Activated T-cell treated with anti-CD3 and anti-CD28 coated beads, Interleukin-2, amount 50 U/mL, for 24 hours (primary cell): Measurements from ENCODE around the gene SPOCK1.

Source experiments
- DNase-seq: peaks from one replicate; pipeline ENCODE4 v3.0.0-alpha.2; 2020
- H3K27ac Mint-ChIP-seq: 2 replicates; pipeline ENCODE4 v1.8.0; 2020; ENCODE audit warnings: mild to moderate bottlenecking, mixed read lengths
- H3K27me3 Mint-ChIP-seq: 2 replicates; pipeline ENCODE4 v1.8.0; 2020; ENCODE audit warnings: mixed read lengths
- H3K36me3 Mint-ChIP-seq: 2 replicates; pipeline ENCODE4 v1.8.0; 2020; ENCODE audit warnings: low read depth, mixed read lengths
- H3K4me1 Mint-ChIP-seq: 2 replicates; pipeline ENCODE4 v1.8.0; 2020; ENCODE audit warnings: low read depth, mixed read lengths
- H3K4me3 Mint-ChIP-seq: 2 replicates; pipeline ENCODE4 v1.8.0; 2020; ENCODE audit warnings: mild to moderate bottlenecking, moderate library complexity, mixed read lengths
- H3K9me3 Mint-ChIP-seq: 2 replicates; pipeline ENCODE4 v1.8.0; 2020; ENCODE audit warnings: mixed read lengths

The SPOCK1 gene

GRCh38 chr5:137359941-137360340, 139.2 kb downstream of the SPOCK1 start:
- Mint-ChIP-seq H3K27me3 (peaks cover 30% of the 10 kb centered on the region), H3K36me3 (no peaks in the 10 kb centered on the region), H3K9me3 (no peaks in the 10 kb centered on the region), H3K4me3 (no peak overlapping the region), H3K4me1 (no peaks in the 10 kb centered on the region), H3K27ac (no peak overlapping the region)
- no peak for DNase-seq

GRCh38 chr5:137357436-137357835, 141.7 kb downstream of the SPOCK1 start:
- no peak overlapping the region for H3K4me3 Mint-ChIP-seq
- no peak overlapping the region for H3K27ac Mint-ChIP-seq
- no peak for DNase-seq
- peaks cover 33% of the 10 kb centered on the region for H3K27me3 Mint-ChIP-seq
- no peaks in the 10 kb centered on the region for H3K36me3 Mint-ChIP-seq
- H3K9me3 Mint-ChIP-seq: no peaks in the 10 kb centered on the region
- no peaks in the 10 kb centered on the region for H3K4me1 Mint-ChIP-seq

GRCh38 chr5:137356127-137356526, 143.0 kb downstream of the SPOCK1 start:
- H3K4me1 Mint-ChIP-seq: no peaks in the 10 kb centered on the region
- no peaks in the 10 kb centered on the region for H3K9me3 Mint-ChIP-seq
- no peak for DNase-seq
- H3K36me3 Mint-ChIP-seq: no peaks in the 10 kb centered on the region
- peaks cover 30% of the 10 kb centered on the region for H3K27me3 Mint-ChIP-seq
- H3K27ac Mint-ChIP-seq: no peak overlapping the region
- H3K4me3 Mint-ChIP-seq: no peak overlapping the region

DNA sequence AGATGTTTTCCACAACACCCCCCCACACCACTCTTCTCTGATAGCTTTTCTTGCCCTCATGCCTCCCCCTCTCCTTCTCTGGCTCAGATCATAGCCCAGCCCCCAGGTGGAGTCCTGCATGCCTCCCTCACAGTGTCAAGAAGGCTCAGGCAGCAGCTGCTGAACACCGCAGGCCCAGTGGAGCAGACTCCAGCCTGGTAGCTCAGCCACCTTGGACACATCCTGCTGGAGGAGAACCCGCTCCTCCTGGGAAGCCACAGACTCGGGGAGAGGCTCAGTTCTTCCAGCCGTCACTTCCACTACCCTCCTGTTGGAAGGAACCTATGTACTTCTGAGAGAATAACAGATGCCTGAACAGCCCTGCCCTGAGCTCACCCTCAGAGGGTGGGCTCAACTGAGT, 143.4 kb downstream of the SPOCK1 start:
- no peak overlapping the region for H3K4me3 Mint-ChIP-seq
- DNase-seq: no peak
- no peak overlapping the region for H3K27ac Mint-ChIP-seq
- no peaks in the 10 kb centered on the region for H3K9me3 Mint-ChIP-seq
- H3K27me3 Mint-ChIP-seq: peaks cover 28% of the 10 kb centered on the region
- H3K4me1 Mint-ChIP-seq: no peaks in the 10 kb centered on the region
- no peaks in the 10 kb centered on the region for H3K36me3 Mint-ChIP-seq

DNA sequence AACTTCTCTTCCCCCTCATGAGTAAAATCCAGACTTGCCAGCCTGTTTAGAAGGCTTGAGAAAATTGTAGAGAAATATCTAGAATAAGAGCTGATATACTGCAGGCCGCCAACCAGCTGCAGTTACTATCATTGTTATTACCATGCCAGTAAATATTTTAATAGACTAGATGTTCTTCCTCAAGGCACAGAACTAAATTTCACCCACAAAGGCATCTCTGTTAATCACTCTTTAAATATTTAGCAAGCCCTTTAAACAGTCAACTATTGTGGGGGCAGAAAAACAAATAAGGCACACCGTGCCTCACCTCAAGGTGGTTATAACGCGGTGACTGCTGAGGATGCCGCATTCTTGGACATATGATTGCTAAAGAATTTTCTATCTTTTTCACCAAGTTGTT, 147.0 kb downstream of the SPOCK1 start:
- Mint-ChIP-seq H3K36me3 (no peaks in the 10 kb centered on the region), H3K27me3 (peaks cover 15% of the 10 kb centered on the region), H3K4me3 (no peak overlapping the region), H3K4me1 (no peaks in the 10 kb centered on the region), H3K9me3 (no peaks in the 10 kb centered on the region), H3K27ac (no peak overlapping the region)
- DNase-seq: no peak

GRCh38 chr5:137350791-137351190, 148.3 kb downstream of the SPOCK1 start:
- Mint-ChIP-seq H3K9me3 (no peaks in the 10 kb centered on the region), H3K27me3 (peaks cover 8% of the 10 kb centered on the region), H3K4me3 (no peak overlapping the region), H3K36me3 (no peaks in the 10 kb centered on the region), H3K27ac (no peak overlapping the region), H3K4me1 (no peaks in the 10 kb centered on the region)
- no peak for DNase-seq

DNA sequence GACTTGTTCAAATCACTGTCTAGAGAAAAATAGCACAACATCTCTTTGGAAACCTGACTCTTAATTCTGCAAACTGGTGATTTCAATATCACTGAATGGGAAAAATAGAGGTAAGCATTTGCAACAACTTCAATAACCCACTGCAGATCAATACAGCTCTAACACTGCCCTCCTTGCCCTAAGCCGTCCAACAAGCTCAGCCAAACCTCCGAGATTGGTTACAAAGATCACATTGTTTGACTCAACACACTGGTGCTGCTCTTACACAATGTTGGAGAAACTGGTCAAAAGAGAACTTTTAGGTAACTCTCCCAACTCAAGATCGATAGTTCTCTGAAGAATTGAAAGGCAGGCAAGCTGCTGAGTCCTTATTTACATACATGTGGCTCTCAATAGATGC, 150.4 kb downstream of the SPOCK1 start:
- H3K36me3 Mint-ChIP-seq: no peaks in the 10 kb centered on the region
- DNase-seq: no peak
- no peaks in the 10 kb centered on the region for H3K9me3 Mint-ChIP-seq
- no peaks in the 10 kb centered on the region for H3K4me1 Mint-ChIP-seq
- H3K4me3 Mint-ChIP-seq: no peak overlapping the region
- no peaks in the 10 kb centered on the region for H3K27me3 Mint-ChIP-seq
- H3K27ac Mint-ChIP-seq: no peak overlapping the region

- Mint-ChIP-seq H3K36me3 (no peaks in the 10 kb centered on the region), H3K4me3 (no peak overlapping the region), H3K4me1 (no peaks in the 10 kb centered on the region), H3K27me3 (peaks cover 3% of the 10 kb centered on the region), H3K27ac (no peak overlapping the region), H3K9me3 (no peaks in the 10 kb centered on the region)
- DNase-seq: no peak
These were observed 151.3 kb downstream of the SPOCK1 start for GRCh38 chr5:137347865-137348264.

DNA sequence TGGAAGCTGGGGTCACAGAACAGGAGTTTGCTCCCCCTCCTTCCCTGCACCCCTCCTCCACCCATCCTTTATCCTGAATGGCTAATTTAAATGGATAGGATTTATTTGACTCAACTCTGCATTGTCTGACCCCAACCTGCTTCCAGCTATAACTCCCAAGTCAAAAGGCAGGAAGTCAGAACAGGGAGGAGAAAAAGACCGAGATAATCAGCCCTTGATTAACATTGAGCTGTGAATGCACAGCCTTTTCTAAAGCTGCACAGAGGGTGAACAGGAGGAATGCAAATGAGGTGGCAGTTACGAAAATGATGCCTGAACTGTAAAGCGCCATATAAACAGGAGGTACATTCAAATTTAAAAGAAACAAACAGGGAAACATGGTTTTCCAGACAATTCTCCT, 152.8 kb downstream of the SPOCK1 start:
- no peak for DNase-seq
- H3K4me3 Mint-ChIP-seq: no peak overlapping the region
- H3K4me1 Mint-ChIP-seq: no peaks in the 10 kb centered on the region
- no peaks in the 10 kb centered on the region for H3K9me3 Mint-ChIP-seq
- no peak overlapping the region for H3K27ac Mint-ChIP-seq
- H3K27me3 Mint-ChIP-seq: peaks cover 3% of the 10 kb centered on the region
- no peaks in the 10 kb centered on the region for H3K36me3 Mint-ChIP-seq

- DNase-seq: no peak
- Mint-ChIP-seq H3K4me3 (no peak overlapping the region), H3K4me1 (no peaks in the 10 kb centered on the region), H3K9me3 (no peaks in the 10 kb centered on the region), H3K27ac (no peak overlapping the region), H3K27me3 (peaks cover 3% of the 10 kb centered on the region), H3K36me3 (no peaks in the 10 kb centered on the region)
These were observed 153.7 kb downstream of the SPOCK1 start for GRCh38 chr5:137345396-137345795.

GRCh38 chr5:137344723-137345322, 154.3 kb downstream of the SPOCK1 start:
- Mint-ChIP-seq H3K9me3 (no peaks in the 10 kb centered on the region), H3K36me3 (no peaks in the 10 kb centered on the region), H3K4me3 (no peak overlapping the region), H3K4me1 (no peaks in the 10 kb centered on the region), H3K27me3 (peaks cover 3% of the 10 kb centered on the region), H3K27ac (no peak overlapping the region)
- no peak for DNase-seq

- peaks cover 3% of the 10 kb centered on the region for H3K27me3 Mint-ChIP-seq
- no peak overlapping the region for H3K4me3 Mint-ChIP-seq
- DNase-seq: no peak
- H3K36me3 Mint-ChIP-seq: no peaks in the 10 kb centered on the region
- H3K9me3 Mint-ChIP-seq: no peaks in the 10 kb centered on the region
- H3K27ac Mint-ChIP-seq: no peak overlapping the region
- no peaks in the 10 kb centered on the region for H3K4me1 Mint-ChIP-seq
These were observed 155.1 kb downstream of the SPOCK1 start for GRCh38 chr5:137344021-137344420.

GRCh38 chr5:137342764-137343163, 156.4 kb downstream of the SPOCK1 start:
- Mint-ChIP-seq H3K9me3 (no peaks in the 10 kb centered on the region), H3K27ac (no peak overlapping the region), H3K36me3 (no peaks in the 10 kb centered on the region), H3K4me3 (no peak overlapping the region), H3K27me3 (peaks cover 3% of the 10 kb centered on the region), H3K4me1 (no peaks in the 10 kb centered on the region)
- no peak for DNase-seq

DNA sequence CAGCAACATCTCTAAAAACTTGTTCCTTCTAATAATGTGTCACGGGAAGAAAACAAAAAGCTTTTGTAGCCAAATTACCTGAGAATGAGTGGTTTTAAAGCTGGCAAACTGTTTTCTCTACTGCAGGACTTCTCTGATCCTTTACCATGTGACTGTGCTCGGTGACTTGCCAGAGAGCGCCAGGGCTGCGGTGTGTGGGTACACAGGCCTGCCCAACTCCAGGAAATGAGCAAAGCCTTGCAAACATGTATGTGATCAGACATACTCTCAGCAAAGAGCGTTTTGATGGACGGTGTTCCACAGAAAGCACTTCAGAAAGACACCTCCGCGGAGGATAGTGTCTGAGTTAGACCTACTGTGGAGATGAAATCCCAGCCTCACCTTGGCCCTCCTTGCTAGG, 157.3 kb downstream of the SPOCK1 start:
- DNase-seq: no peak
- Mint-ChIP-seq H3K4me1 (no peaks in the 10 kb centered on the region), H3K27ac (no peak overlapping the region), H3K4me3 (no peak overlapping the region), H3K36me3 (no peaks in the 10 kb centered on the region), H3K27me3 (peaks cover 3% of the 10 kb centered on the region), H3K9me3 (no peaks in the 10 kb centered on the region)

GRCh38 chr5:137340881-137341280, 158.2 kb downstream of the SPOCK1 start:
- Mint-ChIP-seq H3K9me3 (no peaks in the 10 kb centered on the region), H3K4me1 (no peaks in the 10 kb centered on the region), H3K27me3 (peaks cover 3% of the 10 kb centered on the region), H3K36me3 (no peaks in the 10 kb centered on the region), H3K4me3 (no peak overlapping the region), H3K27ac (no peak overlapping the region)
- no peak for DNase-seq

DNA sequence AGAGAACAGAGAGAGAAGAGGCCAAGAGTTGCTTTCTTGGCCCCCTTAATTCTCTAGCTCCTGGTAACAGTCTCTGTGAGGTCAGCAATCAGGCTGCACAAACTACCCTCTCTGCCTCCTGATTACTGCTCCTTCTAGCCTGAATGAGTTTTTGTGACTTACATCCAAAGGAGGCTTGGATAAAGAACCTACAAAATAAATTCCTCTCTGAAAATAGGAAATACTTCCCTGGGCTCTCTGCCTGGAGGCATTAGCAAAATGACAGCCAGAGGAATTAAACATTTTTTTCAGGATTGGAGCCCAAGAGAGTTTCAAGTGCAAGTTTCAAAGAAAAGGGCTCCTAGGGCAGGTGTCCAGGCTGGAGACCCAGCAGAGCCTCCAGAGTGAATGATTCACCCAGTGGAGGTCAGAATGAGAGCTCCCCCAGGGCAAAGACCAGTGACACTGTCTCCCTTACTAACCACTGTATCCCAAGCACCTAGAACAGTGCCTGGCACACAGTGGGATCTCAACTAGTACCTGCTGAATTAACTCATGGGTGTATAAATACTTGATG, 162.5 kb downstream of the SPOCK1 start:
- Mint-ChIP-seq H3K27me3 (no peaks in the 10 kb centered on the region), H3K36me3 (no peaks in the 10 kb centered on the region), H3K9me3 (no peaks in the 10 kb centered on the region), H3K4me1 (no peaks in the 10 kb centered on the region), H3K4me3 (no peak overlapping the region), H3K27ac (no peak overlapping the region)
- DNase-seq: no peak
